ENCODE results near the gene TJP3.

Gene TJP3

DNA sequence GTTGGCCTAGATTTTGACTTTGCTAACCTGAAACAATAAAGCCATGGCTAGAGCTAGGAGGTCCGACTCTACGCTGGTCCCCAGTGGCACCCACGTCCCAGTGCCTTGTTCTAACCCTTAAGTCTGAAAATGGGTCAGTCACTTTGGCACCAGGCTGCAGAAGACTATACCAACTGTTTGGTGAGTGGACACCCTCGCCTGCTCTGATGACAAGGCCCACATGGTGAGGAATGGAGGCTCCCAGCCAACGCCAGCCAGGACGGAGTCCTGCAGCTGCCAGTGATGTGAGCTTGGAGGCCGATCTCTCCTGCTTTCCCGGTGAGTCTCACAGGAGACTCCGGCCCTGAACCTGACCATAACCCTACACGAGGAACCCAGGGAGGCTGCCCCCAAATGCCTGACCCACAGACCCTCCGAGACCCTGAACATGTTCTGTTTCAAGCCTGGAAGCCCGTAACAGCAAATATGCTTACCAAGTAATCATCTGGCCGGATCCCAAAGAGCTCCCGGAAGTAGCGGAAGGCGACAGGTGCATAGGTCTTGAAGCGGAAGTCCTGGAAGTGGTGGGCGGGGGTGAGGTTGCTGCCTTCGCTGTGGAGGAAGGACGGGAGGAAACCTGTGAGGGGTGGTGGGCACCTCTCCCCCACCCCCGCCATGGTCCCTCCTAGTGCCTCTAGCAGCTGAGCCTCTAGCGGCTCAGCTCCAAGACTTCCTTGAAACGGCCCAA is 47.5 kb upstream of the TJP3 start:
- TF ChIP-seq, protein P1, sequence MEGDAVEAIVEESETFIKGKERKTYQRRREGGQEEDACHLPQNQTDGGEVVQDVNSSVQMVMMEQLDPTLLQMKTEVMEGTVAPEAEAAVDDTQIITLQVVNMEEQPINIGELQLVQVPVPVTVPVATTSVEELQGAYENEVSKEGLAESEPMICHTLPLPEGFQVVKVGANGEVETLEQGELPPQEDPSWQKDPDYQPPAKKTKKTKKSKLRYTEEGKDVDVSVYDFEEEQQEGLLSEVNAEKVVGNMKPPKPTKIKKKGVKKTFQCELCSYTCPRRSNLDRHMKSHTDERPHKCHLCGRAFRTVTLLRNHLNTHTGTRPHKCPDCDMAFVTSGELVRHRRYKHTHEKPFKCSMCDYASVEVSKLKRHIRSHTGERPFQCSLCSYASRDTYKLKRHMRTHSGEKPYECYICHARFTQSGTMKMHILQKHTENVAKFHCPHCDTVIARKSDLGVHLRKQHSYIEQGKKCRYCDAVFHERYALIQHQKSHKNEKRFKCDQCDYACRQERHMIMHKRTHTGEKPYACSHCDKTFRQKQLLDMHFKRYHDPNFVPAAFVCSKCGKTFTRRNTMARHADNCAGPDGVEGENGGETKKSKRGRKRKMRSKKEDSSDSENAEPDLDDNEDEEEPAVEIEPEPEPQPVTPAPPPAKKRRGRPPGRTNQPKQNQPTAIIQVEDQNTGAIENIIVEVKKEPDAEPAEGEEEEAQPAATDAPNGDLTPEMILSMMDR (IDR thresholded peaks at IDR 0.05; ENCODE audit: low read depth, low read length, poor library complexity, severe bottlenecking) = no peak
- no peak for TF ChIP-seq EZH2phosphoT487 (IDR thresholded peaks at IDR 0.05; ENCODE audit: borderline replicate concordance, low read length)
- no peak overlapping the region for H3K4me3 ChIP-seq (ENCODE audit: low read length)
- no peak overlapping the region for H3K27ac ChIP-seq (ENCODE audit: low read depth, low read length)
- no peaks in the 10 kb centered on the region for H3K9me3 ChIP-seq (ENCODE audit: control insufficient read depth, insufficient read depth, low read length)
- peaks cover 31% of the 10 kb centered on the region for H3K4me1 ChIP-seq (ENCODE audit: control insufficient read depth, low read length)
- peaks cover 2% of the 10 kb centered on the region; the same call in 1 of the 2 replicates for H3K36me3 ChIP-seq (ENCODE audit: control insufficient read depth, low read length)
- no peak overlapping the region for H3K4me2 ChIP-seq (ENCODE audit: low read length)
- H3K9me2 ChIP-seq (replicated peaks; ENCODE audit: control insufficient read depth, low read length) = no peaks in the 10 kb centered on the region
- no peaks in the 10 kb centered on the region for H3F3A ChIP-seq (ENCODE audit: control insufficient read depth, insufficient read depth)
- H4K20me1 ChIP-seq (ENCODE audit: control insufficient read depth, insufficient read depth, low read depth, low read length) = no peaks in the 10 kb centered on the region
- H3K27me3 ChIP-seq (ENCODE audit: control insufficient read depth, low read length) = no peaks in the 10 kb centered on the region
- no peaks in the 10 kb centered on the region for H3K79me2 ChIP-seq (ENCODE audit: control insufficient read depth, low read length)

DNA sequence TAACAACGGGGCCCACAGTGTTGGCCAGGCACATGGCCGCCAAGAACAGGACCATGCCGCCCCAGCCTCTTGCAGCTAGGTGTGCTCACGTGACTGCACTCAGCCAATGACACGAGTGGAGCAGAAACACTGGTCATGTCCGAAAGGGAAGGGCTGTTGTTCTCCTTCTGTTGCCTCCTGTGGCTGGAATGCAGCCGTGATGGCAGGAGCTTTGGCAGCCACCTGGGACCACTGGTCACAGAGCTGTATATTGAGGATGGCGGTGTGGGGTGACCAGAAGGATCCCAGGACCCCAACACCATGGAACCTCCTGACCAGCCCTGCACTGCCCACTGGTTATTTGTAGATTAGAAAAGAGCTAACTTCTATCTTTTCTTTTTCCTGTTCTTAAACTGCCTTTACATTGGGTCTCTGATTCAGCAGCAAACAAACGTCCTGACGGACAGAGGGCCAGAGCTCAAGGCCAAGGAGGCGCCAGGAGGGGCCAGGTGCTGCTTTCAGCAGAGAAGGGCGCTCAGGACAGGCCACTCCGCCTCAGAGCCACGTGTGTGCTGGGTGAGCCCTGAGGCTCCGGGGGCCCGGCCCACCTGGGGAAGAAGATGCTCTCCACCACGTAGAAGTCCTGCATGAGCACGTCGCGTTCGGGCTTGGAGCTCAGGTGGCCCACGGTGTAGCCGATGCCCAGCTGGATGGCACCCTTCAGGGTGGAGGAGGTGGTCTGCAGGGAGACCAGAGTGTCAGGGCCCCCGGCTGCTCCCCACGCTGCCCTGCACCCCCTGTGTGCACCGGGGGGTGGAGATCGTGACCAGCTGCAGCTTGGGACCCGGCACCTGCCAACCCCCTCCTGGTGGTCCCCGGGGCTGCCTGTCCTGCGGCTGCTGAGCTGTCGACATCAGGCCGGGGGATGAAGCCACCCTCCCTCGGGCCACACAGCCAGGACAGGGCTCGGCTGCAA is 46.6 kb upstream of the TJP3 start:
- Histone ChIP-seq H3K9me2 (replicated peaks; ENCODE audit: control insufficient read depth, low read length) (no peaks in the 10 kb centered on the region), H3K27ac (ENCODE audit: low read depth, low read length) (no peak overlapping the region), H4K20me1 (ENCODE audit: control insufficient read depth, insufficient read depth, low read depth, low read length) (no peaks in the 10 kb centered on the region), H3K9me3 (ENCODE audit: control insufficient read depth, insufficient read depth, low read length) (no peaks in the 10 kb centered on the region), H3K27me3 (ENCODE audit: control insufficient read depth, low read length) (no peaks in the 10 kb centered on the region), H3K79me2 (ENCODE audit: control insufficient read depth, low read length) (no peaks in the 10 kb centered on the region), H3K4me2 (ENCODE audit: low read length) (no peak overlapping the region), H3F3A (ENCODE audit: control insufficient read depth, insufficient read depth) (no peaks in the 10 kb centered on the region), H3K4me1 (ENCODE audit: control insufficient read depth, low read length) (peaks cover 29% of the 10 kb centered on the region), H3K4me3 (ENCODE audit: low read length) (no peak overlapping the region), H3K36me3 (ENCODE audit: control insufficient read depth, low read length) (peaks cover 2% of the 10 kb centered on the region; the same call in 1 of the 2 replicates)
- TF ChIP-seq EZH2phosphoT487 (IDR thresholded peaks at IDR 0.05; ENCODE audit: borderline replicate concordance, low read length) = no peak
- TF ChIP-seq, protein P1 (IDR thresholded peaks at IDR 0.05; ENCODE audit: low read depth, low read length, poor library complexity, severe bottlenecking) = no peak

DNA sequence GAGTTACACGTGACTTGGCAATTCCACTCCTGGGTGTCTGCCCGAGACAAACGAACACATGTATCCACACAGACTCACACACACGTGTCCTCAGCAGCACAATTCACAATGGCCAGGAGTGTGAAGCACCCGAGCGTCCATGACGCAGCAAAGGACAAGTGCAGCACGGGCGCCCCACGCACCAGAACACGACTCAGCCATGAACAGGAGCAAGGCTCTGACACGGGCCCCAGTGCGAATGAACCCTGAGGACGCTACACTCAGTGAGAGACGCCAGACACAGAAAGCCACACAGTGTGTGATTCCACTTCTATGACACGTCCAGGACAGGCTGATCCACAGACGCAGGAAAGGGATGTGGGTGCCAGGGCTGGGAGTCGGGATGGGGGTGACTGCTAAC is 44.3 kb upstream of the TJP3 start:
- Histone ChIP-seq H3K4me3 (ENCODE audit: low read length) (no peak overlapping the region), H3K27ac (ENCODE audit: low read depth, low read length) (no peak overlapping the region), H3K36me3 (ENCODE audit: control insufficient read depth, low read length) (peaks cover 2% of the 10 kb centered on the region; the same call in 1 of the 2 replicates), H3K9me2 (replicated peaks; ENCODE audit: control insufficient read depth, low read length) (no peaks in the 10 kb centered on the region), H3K79me2 (ENCODE audit: control insufficient read depth, low read length) (no peaks in the 10 kb centered on the region), H3K4me1 (ENCODE audit: control insufficient read depth, low read length) (peaks cover 23% of the 10 kb centered on the region), H3F3A (ENCODE audit: control insufficient read depth, insufficient read depth) (no peaks in the 10 kb centered on the region), H4K20me1 (ENCODE audit: control insufficient read depth, insufficient read depth, low read depth, low read length) (no peaks in the 10 kb centered on the region), H3K9me3 (ENCODE audit: control insufficient read depth, insufficient read depth, low read length) (no peaks in the 10 kb centered on the region), H3K4me2 (ENCODE audit: low read length) (no peak overlapping the region), H3K27me3 (ENCODE audit: control insufficient read depth, low read length) (no peaks in the 10 kb centered on the region)
- TF ChIP-seq, protein P1 (IDR thresholded peaks at IDR 0.05; ENCODE audit: low read depth, low read length, poor library complexity, severe bottlenecking) = no peak
- no peak for TF ChIP-seq EZH2phosphoT487 (IDR thresholded peaks at IDR 0.05; ENCODE audit: borderline replicate concordance, low read length)

Data from DOHH2 (cell line).